HEK293T (cell line): ENCODE results near the gene MAPK8IP1.

Experiments used
- BHLHE40 ChIP-seq: fragments of 450-650 bp; IDR thresholded peaks from 2 replicates; pipeline ENCODE4 v1.6.1; 2016; ENCODE audit warnings: mild to moderate bottlenecking, moderate library complexity, borderline replicate concordance
- ELF4 ChIP-seq: fragments of 450-650 bp; IDR thresholded peaks from 2 replicates; pipeline ENCODE4 v1.6.1; 2017; ENCODE audit warnings: antibody characterized with exemption
- FOXK2 ChIP-seq: fragments of 450-650 bp; IDR thresholded peaks from 2 replicates; pipeline ENCODE4 v1.6.1; 2016; ENCODE audit warnings: mild to moderate bottlenecking
- HDGF ChIP-seq: fragments of 450-650 bp; IDR thresholded peaks from 2 replicates; pipeline ENCODE4 v1.6.1; 2017; ENCODE audit warnings: antibody characterized with exemption, borderline replicate concordance
- SP1 ChIP-seq: fragments of 450-650 bp; IDR thresholded peaks from 2 replicates; pipeline ENCODE4 v1.6.1; 2017
- SUZ12 ChIP-seq: fragments of 450-650 bp; IDR thresholded peaks from 2 replicates; pipeline ENCODE4 v1.6.1; 2016; ENCODE audit warnings: mild to moderate bottlenecking
- TARDBP ChIP-seq: fragments of 450-650 bp; IDR thresholded peaks from 2 replicates; pipeline ENCODE4 v1.6.1; 2016
- ZNF384 ChIP-seq: fragments of 450-650 bp; IDR thresholded peaks from 2 replicates; pipeline ENCODE4 v1.6.1; 2016
- TF ChIP-seq, protein P1 (sequence below): fragments of 450-650 bp; IDR thresholded peaks from 2 replicates; pipeline ENCODE4 v1.6.1; 2016

- no peak for TF ChIP-seq BHLHE40
- no peak for TF ChIP-seq ELF4
- no peak for TF ChIP-seq SP1
- no peak for TF ChIP-seq ZNF384
- no peak for TF ChIP-seq SUZ12
- TF ChIP-seq, protein P1, sequence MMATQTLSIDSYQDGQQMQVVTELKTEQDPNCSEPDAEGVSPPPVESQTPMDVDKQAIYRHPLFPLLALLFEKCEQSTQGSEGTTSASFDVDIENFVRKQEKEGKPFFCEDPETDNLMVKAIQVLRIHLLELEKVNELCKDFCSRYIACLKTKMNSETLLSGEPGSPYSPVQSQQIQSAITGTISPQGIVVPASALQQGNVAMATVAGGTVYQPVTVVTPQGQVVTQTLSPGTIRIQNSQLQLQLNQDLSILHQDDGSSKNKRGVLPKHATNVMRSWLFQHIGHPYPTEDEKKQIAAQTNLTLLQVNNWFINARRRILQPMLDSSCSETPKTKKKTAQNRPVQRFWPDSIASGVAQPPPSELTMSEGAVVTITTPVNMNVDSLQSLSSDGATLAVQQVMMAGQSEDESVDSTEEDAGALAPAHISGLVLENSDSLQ, result no peak
- TF ChIP-seq HDGF, result no peak
- no peak for TF ChIP-seq TARDBP
- no peak for TF ChIP-seq FOXK2
Measured at GRCh38 chr11:45870706-45871105, 14.7 kb upstream of the MAPK8IP1 start.
